Measurements from ENCODE around the gene MXD4.

MXD4 gene

GRCh38 chr4:2256156-2256731, 5.7 kb downstream of the MXD4 start:
- no peak for DNase-seq
- in situ Hi-C loops (cut with HindIII; ENCODE audit: low pct_ligation_motif_present, low pct_unique_long_range_greater_than_20kb, low sequenced_read_pairs) = no loop called here

- in situ Hi-C loops (cut with HindIII; ENCODE audit: low pct_ligation_motif_present, low pct_unique_long_range_greater_than_20kb, low sequenced_read_pairs) = no loop called here
- DNase-seq = no peak
These were observed 6.3 kb downstream of the MXD4 start for GRCh38 chr4:2255501-2256155.

- in situ Hi-C loops (cut with HindIII; ENCODE audit: low pct_ligation_motif_present, low pct_unique_long_range_greater_than_20kb, low sequenced_read_pairs) = no loop called here
- DNase-seq = no peak
These were observed 7.0 kb downstream of the MXD4 start for GRCh38 chr4:2254665-2255500.

- DNase-seq = no peak
- in situ Hi-C loops (cut with HindIII; ENCODE audit: low pct_ligation_motif_present, low pct_unique_long_range_greater_than_20kb, low sequenced_read_pairs) = no loop called here
These were observed 8.5 kb downstream of the MXD4 start for GRCh38 chr4:2253160-2254084.

GRCh38 chr4:2252530-2253091, 9.3 kb downstream of the MXD4 start:
- in situ Hi-C loops (cut with HindIII; ENCODE audit: low pct_ligation_motif_present, low pct_unique_long_range_greater_than_20kb, low sequenced_read_pairs) = no loop called here
- DNase-seq = no peak

- DNase-seq = no peak
- in situ Hi-C loops (cut with HindIII; ENCODE audit: low pct_ligation_motif_present, low pct_unique_long_range_greater_than_20kb, low sequenced_read_pairs) = no loop called here
These were observed 9.9 kb downstream of the MXD4 start for GRCh38 chr4:2251795-2252529.

GRCh38 chr4:2251073-2251794, 10.7 kb downstream of the MXD4 start:
- in situ Hi-C loops (cut with HindIII; ENCODE audit: low pct_ligation_motif_present, low pct_unique_long_range_greater_than_20kb, low sequenced_read_pairs) = no loop called here
- no peak for DNase-seq

- in situ Hi-C loops (cut with HindIII; ENCODE audit: low pct_ligation_motif_present, low pct_unique_long_range_greater_than_20kb, low sequenced_read_pairs) = no loop called here
- DNase-seq = no peak
These were observed 11.4 kb downstream of the MXD4 start for GRCh38 chr4:2250357-2251072.

GRCh38 chr4:2249526-2250356, 12.2 kb downstream of the MXD4 start:
- DNase-seq = no peak
- in situ Hi-C loops (cut with HindIII; ENCODE audit: low pct_ligation_motif_present, low pct_unique_long_range_greater_than_20kb, low sequenced_read_pairs) = no loop called here

- in situ Hi-C loops (cut with HindIII; ENCODE audit: low pct_ligation_motif_present, low pct_unique_long_range_greater_than_20kb, low sequenced_read_pairs) = no loop called here
- DNase-seq = no peak
These were observed 13.1 kb downstream of the MXD4 start for GRCh38 chr4:2248821-2249261.

- DNase-seq = no peak
- in situ Hi-C loops (cut with HindIII; ENCODE audit: low pct_ligation_motif_present, low pct_unique_long_range_greater_than_20kb, low sequenced_read_pairs) = no loop called here
These were observed 13.7 kb downstream of the MXD4 start for GRCh38 chr4:2248044-2248780.

- in situ Hi-C loops (cut with HindIII; ENCODE audit: low pct_ligation_motif_present, low pct_unique_long_range_greater_than_20kb, low sequenced_read_pairs) = no loop called here
- DNase-seq = no peak
These were observed 14.5 kb downstream of the MXD4 start for GRCh38 chr4:2247128-2248043.

- in situ Hi-C loops (cut with HindIII; ENCODE audit: low pct_ligation_motif_present, low pct_unique_long_range_greater_than_20kb, low sequenced_read_pairs) = no loop called here
These were observed 15.4 kb downstream of the MXD4 start for GRCh38 chr4:2246384-2247127.

More at GRCh38 chr4:2246384-2247127, 15.4 kb downstream of the MXD4 start:
- DNase-seq = no peak

Measured in ACHN (cell line).